ELF-1 (cell line): ENCODE measurements around the gene WIPF1.

Experiments
- DNase-seq: peaks from one replicate; pipeline ENCODE4 v3.0.0-alpha.2; 2016; ENCODE audit warnings: low read depth, low spot score

WIPF1 gene, protein sequence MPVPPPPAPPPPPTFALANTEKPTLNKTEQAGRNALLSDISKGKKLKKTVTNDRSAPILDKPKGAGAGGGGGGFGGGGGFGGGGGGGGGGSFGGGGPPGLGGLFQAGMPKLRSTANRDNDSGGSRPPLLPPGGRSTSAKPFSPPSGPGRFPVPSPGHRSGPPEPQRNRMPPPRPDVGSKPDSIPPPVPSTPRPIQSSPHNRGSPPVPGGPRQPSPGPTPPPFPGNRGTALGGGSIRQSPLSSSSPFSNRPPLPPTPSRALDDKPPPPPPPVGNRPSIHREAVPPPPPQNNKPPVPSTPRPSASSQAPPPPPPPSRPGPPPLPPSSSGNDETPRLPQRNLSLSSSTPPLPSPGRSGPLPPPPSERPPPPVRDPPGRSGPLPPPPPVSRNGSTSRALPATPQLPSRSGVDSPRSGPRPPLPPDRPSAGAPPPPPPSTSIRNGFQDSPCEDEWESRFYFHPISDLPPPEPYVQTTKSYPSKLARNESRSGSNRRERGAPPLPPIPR

DNA sequence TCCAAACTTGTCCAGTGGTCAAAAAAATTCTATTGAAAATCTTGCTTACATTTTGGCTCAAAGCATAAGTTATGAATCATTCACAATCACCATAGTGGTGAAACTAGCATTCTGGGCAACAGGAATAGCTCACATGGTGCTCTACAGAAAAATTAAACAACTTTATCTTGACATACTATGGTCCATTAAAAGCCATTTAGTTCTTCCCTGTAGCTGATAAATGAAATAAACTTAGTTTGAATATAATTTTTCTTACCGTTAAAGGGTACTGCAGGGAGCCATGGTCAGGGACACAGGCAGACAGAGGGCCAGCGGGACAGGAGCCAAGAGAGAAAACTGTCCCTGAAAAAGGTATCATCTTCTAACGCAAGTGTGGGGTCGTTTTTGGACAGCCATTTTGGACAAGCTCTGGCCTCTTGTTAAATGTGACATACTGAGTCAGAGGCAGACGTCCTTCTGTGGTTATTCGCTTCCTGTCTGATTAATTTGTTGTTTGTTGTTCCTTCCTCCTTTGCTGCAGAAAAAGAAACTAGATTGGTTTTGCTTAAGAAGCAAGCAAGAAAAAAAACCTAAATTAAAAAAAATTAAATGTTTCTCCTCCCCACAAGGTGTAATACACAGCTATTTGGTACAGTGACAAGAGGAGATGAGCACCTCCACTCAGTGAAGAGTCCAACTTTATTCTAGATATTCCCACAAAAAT lies at the start of gene WIPF1:
Gene WIPF1 (minus strand): TSS at position 460 of the 703 bp plus-strand sequence. CDS start 12,231 bp downstream, outside the sequence.
- no peak for DNase-seq

DNA sequence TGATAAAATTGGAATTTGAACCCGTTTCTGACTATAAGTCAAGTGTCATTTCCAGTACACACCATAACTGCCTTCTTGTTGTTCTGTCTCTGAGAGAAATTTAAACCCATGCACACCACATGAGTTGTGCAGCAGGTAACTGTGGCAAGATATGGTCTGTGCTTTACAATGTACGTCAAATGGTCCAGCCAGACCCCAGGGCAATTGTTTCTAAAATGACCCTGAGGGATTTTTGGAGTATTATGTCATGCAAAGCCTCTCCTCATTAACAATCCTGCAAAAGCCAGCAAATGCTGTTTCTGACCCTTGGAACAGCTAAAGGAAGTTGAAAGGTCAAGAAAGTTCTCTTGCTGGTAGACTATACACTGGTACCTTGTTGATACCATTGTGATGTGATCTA lies 47.7 kb upstream of the WIPF1 start:
- no peak for DNase-seq

DNA sequence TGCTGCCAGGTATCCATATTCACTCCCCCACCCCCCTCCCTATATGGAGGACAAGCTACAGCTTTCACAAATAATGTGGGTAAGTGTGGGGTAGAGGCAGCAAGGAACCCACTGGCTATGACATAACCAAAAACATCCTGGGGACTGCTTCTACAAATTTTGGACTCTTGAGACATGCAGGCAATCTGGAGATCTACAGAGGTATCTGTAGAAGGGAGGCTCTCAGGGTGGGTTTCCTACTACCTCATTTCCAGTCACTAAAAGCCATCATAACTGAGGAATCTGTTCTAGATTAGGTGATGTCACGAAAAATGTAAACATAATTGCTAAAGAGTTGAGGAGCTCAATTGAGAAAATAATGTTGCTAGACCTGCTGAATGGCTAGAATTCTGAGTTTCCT lies 46.8 kb upstream of the WIPF1 start:
- no peak for DNase-seq

DNA sequence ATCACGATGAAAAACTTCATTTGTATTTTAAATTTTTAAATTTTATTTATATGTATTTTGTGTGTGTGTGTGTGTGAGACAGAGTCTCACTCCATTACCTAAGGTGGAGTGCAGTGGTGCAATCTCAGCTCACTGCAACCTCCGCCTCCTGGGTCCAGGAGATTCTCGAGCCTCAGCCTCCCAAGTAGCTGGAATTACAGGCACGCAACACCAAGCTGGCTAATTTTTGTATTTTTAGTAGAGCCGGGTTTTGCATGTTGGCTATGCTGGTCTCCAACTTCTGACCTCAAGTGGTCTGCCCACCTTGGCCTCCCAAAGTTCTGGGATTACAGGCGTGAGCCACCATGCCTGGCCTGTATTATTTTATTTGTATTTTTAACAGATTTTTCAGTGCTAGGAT lies 45.8 kb upstream of the WIPF1 start:
- no peak for DNase-seq

DNA sequence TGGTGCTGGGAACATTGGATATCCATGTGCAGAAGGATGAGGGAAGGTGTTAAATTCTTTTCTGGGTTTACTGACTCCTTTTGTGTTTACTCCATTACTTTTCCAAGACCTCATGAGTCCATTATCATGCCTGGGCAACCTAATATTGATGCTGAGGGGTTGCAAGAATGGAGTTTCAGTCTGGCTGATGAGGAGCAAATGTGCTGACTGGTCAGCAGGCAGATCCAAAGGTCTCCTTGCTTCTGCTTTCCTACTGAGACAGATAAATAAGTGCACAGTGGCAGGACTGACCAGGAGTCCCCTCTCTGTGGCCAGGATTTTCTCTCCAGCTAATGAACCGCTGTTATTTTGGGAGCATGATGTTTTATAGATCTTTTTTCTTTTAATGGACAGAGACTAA lies 43.6 kb upstream of the WIPF1 start:
- DNase-seq, result no peak

DNA sequence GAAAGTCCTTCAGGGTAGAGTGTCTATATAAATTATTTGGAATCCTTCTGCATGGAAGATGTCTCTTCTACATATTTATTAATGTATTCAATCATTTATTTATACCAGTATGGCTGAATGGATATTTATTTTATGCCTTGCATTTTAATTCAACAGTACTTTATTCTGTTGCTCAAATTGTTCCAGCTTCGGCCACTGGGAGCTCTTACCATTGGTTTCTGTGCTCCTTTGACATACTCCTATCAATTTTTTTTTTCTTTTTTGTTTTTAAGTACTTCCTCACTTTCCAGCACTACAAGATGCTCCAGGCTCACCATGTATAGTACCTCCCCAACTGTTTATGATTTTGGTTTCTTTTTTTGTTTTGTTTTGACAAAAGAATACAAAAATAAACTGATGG lies 39.4 kb upstream of the WIPF1 start:
- no peak for DNase-seq

DNA sequence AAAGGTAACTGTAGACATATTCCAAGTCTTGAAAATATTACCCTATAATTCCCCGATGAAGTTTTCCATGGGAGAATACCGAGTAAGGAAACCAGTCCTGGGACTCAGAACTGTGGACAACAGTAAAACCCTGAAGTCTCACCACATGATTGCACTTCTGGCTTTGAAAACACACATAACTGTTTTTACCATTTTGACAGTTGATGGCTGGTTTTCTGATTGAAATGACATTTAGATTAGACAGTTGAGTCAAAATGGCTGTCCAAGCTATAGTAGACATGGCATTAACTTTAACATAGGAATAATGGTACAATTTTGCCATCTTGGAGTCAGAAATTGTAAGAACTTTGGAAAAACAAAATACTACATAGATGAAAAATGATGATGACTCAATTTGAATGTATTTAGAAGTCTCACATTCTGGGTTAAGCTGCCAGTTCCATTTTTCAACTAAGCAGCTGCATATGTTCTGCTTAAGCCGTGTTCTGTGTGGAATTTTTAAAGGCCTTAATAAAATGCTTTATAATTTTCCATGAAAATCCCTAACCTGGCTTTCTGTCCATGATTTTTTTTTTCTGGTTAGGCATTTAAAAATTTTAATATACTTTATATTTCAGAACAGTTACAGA lies 38.3 kb upstream of the WIPF1 start:
- no peak for DNase-seq

DNA sequence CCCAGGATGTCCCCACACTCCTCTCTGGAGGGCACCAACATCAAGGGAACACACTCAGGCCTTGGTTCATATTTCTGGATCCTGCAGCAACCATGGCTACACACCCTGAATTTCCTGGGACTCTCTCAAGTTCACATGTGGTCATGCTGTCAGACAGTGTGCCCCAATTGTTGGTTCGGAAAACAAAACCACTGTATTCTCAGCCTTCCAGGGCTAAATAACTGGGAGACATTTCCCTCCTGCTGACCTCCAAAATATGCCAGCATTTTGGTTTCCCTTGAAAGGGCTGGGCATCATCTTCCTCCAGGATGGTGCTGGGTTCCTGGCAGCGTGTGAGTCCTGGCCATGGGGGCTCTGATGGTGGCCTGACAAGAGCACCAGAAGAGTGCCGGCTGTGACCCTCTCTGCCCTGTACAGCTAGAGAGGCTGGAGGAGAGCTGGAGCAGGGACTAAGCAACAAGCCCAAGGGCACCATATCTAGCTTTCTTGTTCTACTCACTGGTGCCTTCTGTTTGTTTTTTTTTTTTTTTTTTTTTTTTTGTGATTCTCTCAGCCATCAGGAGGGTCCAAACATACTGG lies 37.5 kb upstream of the WIPF1 start:
- DNase-seq, result no peak

DNA sequence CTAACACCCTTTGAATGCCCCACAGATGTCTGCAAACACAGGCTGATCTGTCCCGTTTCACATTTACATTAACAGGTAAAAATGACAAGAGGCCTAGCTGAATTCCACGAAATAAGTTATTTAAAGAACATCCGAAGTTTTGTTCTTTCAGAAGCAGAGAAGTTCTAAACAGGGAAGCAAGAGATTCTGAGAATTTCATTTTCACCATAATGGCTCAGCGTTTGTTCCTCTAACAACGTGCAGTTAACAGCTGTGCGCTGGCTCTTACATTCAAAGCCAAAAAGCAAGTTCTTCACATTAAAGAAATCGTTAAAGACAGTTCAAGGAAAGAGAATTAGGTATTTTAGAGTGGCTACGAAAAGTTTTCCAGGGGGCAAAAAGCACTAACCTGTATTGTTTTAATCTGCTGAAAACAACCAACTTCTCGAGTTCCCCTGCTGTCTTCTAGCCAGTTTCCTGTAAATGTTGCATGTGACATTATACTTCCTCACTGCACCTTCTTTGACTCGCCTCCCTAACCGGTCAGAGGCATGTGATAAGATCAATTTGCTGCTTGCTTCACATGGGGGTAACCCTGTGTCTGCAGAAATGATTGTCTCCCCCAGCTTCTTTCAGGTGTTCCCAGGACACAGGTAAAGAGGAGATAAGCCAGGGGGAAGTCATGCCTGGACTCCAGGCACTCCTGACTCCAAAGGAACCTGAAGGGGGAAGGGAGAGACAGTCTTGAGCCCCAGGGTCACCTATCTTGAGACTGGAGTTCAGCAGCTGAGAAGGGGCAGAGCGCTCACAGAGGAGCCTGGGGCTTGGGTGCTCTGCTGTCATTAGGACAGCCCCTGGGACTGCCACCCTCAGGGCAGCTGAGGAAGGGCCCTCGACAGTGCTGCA lies 36.8 kb upstream of the WIPF1 start:
- peak; percentile 18 for DNase-seq

DNA sequence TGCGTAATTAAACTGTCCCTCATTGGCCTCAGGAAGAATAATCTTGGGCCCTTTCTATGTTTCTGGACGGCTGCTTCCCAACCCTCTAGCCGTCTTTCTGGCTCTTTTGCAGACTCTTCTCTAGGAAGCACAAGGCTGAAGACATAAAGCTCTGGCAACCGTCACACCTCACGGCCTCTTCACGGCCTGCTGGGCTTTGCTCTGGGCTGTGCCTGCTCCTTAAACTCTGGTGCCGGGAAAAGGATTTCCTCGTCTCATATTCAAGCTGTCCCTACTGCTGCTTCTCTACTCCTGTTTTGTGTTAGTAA lies 36.0 kb upstream of the WIPF1 start:
- peak; percentile 54 for DNase-seq

DNA sequence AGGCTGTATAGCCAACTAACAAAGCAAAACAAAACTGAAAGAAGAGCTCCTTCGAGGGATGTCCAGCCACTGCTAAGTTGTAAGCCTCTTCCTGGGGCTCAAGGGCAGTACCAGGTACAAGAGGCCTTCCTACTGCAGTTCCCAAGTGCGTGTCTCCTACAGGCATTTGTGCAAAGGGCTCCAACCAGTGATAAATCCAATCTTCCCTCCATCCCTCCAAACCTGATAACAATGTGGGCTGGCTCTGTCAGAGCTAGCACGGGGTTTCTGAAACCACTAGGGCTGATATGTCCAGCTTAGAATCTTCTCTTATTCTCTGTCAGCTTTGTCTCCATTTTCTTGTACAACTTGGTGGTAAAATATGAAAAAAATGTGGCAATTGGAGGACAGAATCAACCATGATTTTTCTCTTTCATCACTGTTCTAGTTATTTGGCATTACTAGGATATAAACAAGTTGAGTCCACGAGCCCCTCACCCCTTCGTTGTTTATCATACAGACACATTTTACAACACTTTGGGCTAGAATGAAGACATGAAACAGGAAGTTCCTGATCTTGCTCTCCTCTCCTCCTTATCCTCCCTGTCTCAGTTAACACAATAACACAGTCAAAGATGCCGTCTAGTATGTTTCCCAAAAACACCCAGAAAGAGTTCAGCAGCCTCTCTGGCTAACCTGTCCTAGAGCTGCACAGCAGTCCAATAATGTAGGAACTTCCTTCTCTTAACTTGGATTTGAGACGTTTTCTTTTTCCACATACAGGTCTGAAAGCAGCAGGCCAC lies 35.4 kb upstream of the WIPF1 start:
- peak; percentile 7 for DNase-seq

DNA sequence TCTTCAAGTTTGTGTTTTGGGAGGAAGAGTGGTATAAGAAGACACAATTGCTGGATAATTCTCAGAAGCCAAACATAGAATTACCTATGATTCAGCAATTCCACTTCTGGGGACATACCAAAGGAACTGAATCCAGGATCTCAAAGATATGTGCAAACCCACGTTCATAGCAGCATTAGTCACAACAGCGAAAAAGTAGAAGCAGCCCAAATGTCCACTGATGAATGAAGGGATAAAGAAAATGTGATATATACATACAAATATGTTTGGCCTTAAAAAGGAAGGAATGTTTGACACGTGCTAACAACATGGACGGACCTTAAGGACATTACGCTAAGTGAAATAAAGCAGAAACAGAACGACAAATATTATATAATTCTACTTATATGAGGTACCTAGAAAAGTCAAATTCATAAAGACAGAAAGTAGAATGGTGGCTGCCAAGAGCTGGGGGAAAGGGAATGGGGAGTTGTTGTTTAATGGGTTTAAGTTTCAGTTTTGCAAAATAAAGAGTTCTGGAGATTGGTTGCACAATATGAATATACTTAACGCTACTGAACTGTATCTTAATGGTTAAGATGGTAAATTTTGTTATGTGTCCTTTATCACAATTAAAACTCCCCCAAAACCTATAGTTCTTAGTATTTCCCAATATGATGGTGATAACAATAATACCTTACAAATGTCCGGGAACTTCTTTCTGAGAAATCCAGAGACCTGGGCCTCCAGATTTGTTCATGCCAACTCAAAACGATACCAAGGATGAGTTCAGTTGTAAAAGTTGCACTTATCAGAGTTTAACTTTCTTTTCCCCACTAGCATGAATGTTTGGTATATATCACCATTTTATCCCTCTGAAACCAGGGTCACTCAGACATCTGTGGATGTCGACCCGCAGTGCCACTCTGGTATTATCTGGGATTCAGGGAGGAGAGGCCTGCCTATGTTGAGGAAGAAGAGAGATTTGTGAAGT lies 33.7 kb upstream of the WIPF1 start:
- no peak for DNase-seq

DNA sequence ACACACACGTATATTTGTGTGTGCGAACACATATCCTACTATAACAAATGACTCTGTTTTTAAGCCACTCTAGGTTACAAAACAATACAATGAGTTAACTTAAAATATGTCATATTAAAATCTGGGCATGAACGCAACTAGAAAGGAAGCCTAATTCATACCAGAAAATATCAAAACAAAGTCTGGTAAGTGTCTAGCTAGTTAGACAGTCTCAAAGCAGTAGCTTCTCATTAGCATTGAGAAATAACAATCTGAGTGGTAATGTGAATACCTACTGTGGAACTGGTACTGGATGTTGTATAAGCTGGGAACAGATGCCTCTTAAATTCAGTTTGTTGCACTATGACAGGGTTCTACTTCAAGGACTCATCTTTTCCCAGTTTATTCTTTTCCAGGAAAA lies 32.5 kb upstream of the WIPF1 start:
- no peak for DNase-seq

DNA sequence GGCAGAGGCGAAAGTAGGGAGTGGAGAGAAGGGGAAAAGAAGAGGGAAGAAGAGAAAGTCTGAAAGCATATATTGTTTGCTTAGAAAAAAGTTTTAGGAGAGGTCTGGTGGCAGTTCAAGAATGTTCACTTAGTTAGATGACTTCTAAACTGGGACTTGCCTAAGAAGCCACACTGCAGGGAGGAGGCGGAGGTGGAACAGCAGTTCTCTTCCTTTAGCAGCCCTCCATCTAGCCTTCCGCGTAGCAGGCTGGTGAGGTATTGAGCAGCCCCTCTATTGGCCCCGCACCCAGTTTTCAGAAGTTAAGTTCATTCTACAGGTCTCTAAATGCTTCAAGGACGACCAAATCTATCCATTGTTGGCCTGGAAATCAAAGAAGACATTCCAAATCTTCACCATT lies 31.9 kb upstream of the WIPF1 start:
- DNase-seq, result no peak

DNA sequence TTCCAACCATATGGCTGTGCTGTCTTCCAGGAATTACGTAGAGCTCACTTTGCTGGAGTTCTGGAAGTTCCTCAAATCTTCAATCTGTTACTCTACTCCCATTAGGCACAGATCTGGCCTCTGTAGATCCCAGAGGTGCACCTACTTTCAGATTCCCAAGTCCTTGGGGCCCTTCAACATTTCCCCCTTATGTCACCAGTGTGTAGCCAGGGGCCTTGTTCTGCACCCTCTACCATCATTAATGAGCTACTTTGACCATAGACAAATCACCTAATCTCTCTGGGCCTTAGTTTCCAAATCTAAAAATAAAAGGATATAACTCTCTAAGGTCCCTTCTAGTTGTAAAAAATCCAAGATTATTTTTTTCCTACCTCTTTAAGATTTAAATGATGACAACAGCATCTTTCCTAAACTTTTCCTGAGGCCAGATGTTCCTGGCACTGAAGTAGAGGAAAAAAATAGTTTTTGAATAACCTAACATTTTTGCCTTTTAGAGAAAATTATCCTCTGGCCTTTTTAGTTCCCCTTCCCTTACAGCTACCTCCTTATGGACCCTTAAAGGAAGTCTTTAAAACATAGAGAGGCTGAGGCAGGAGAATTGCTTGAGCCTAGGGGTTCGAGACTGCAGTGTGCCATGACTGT lies 31.0 kb upstream of the WIPF1 start:
- no peak for DNase-seq

DNA sequence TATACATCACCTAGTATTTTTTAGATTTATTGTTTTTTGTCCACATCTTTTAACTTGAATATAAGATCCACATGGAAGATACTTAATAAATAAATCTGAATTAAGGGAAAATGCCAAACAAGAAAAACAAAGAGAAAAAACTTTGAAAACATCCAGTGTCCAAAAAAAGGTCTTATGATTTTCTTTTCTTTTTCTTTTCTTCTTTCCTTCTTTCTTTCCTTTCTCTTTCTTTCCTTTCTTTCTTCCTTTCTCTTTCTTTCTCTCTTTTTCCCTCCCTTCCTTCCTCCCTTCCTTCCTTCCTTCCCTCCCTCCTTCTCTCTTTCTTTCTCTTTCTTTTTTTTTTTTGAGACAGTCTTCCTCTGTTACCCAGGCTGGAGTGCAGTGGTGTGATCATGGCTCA lies 29.6 kb upstream of the WIPF1 start:
- DNase-seq, result no peak

DNA sequence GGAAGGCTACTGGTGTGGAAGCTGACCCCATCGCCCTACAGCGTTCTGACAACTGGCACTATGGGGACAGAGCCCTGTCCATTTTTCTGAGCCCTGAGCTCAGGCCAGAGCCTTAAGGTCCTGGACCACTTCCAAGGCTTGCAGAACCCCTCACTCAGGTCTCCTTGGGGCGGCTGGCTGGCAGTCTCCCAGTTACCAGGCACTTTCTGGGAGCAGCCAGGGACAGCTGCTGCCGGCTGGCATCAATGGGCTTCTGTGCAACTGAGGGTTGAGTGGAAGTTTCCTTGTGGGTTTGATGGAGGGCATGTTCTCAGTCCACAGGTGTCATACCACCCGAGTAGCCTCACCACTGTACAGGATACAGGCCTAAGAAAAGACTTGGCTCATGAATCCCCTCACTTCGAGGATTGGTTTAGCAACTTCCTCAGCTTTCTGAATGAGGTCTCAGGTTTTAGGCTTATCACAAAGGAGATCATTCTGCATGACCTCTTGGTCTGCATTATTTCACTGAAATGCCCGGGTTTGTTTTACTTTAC lies 27.4 kb upstream of the WIPF1 start:
- no peak for DNase-seq

DNA sequence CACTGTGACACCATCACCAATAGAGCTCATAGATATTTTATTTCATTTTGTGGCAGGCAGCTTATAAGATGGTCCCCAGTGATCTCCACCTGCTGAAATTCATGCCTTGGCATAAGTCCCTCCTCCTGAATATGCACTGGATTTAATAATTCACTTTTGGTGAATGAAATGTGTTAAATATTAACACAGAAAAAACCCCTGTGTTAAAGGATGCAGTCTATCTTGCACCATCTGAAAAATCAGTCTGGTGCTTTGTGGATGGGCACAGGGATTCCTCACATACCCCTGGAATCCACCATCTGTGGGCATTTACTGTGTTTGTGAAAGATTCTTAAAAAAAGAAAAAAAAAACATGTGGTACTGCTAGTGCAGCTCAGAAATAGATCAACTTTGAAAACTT lies 26.1 kb upstream of the WIPF1 start:
- no peak for DNase-seq
